Measurements from ENCODE around the gene PCDHA3.
"Not testable (repeated sequence)": the region's sequence is repeated elsewhere in the genome, so short reads cannot be mapped to it uniquely, and the experiment has no call there.

Gene PCDHA3

GRCh38 chr5:140821375-140822280 lies 20.8 kb downstream of the PCDHA3 start, which contains the start of gene PCDHA5:
TSS of gene PCDHA5 (plus strand) at chr5:140821613.
- peak; percentile 4 for DNase-seq (ENCODE audit: low read depth)

GRCh38 chr5:140822281-140822629 lies 21.4 kb downstream of the PCDHA3 start:
- DNase-seq (ENCODE audit: low read depth) = no peak

- not testable (repeated sequence) for DNase-seq (ENCODE audit: low read depth)
Observed at GRCh38 chr5:140822969-140823368, 22.1 kb downstream of the PCDHA3 start.

- no peak for DNase-seq (ENCODE audit: low read depth)
Observed at GRCh38 chr5:140823475-140823874, 22.6 kb downstream of the PCDHA3 start.

GRCh38 chr5:140827704-140828361 lies 27.0 kb downstream of the PCDHA3 start, which contains the start of gene PCDHA6:
TSS of gene PCDHA6 (plus strand) at chr5:140827960. CDS start at chr5:140828092, 132 bp downstream.
- no peak for DNase-seq (ENCODE audit: low read depth)

GRCh38 chr5:140828362-140828737 lies 27.5 kb downstream of the PCDHA3 start:
- DNase-seq (ENCODE audit: low read depth) = no peak

GRCh38 chr5:140829511-140830501 lies 28.9 kb downstream of the PCDHA3 start:
- DNase-seq (ENCODE audit: low read depth) = not testable (repeated sequence)

GRCh38 chr5:140833993-140834392 lies 33.1 kb downstream of the PCDHA3 start, which contains the start of gene PCDHA7:
TSS of gene PCDHA7 (plus strand) at chr5:140834269. CDS start at chr5:140834384, 115 bp downstream.
- peak; percentile 61 for DNase-seq (ENCODE audit: low read depth)

GRCh38 chr5:140834439-140835008 lies 33.7 kb downstream of the PCDHA3 start:
- DNase-seq (ENCODE audit: low read depth) = not testable (repeated sequence)

GRCh38 chr5:140835622-140836510 lies 35.0 kb downstream of the PCDHA3 start:
- no peak for DNase-seq (ENCODE audit: low read depth)

GRCh38 chr5:140840978-140841962 lies 40.4 kb downstream of the PCDHA3 start, which contains the start of gene PCDHA8:
TSS of gene PCDHA8 (plus strand) at chr5:140841187. CDS start at chr5:140841322, 135 bp downstream.
- no peak for DNase-seq (ENCODE audit: low read depth)

GRCh38 chr5:140842798-140843733 lies 42.2 kb downstream of the PCDHA3 start:
- no peak for DNase-seq (ENCODE audit: low read depth)

- peak; percentile 4 for DNase-seq (ENCODE audit: low read depth)
Observed at GRCh38 chr5:140848139-140849102, 47.6 kb downstream of the PCDHA3 start, which contains the start of gene PCDHA9. TSS of gene PCDHA9 (plus strand) at chr5:140848382. CDS start at chr5:140848496, 114 bp downstream.

GRCh38 chr5:140849831-140850634 lies 49.2 kb downstream of the PCDHA3 start:
- not testable (repeated sequence) for DNase-seq (ENCODE audit: low read depth)
